Peyer's patch (tissue), 4 donors: ENCODE measurements around the gene KREMEN1. TPM values are rescaled to one million over a fixed set of nuclear protein-coding genes. Genes with fewer than 3 reads are reported as not detected.

Source experiments
- DNase-seq, 3 donors: peaks; one replicate each; pipeline ENCODE4 v3.0.0-alpha.2; 2017 to 2019
- H3K27ac ChIP-seq, 4 donors: fragments of 200-600 bp; sonication (generic); one replicate each; pipeline ENCODE4 v1.5.1; 2016 to 2019
- H3K27me3 ChIP-seq, 2 donors: fragments of 200-600 bp; sonication (generic); one replicate each; pipeline ENCODE4 v1.5.1; 2019
- H3K36me3 ChIP-seq, 3 donors: fragments of 200-600 bp; sonication (generic); one replicate each; pipeline ENCODE4 v1.5.1; 2016 to 2019
- H3K4me1 ChIP-seq, 4 donors: fragments of 200-600 bp; sonication (generic); one replicate each; pipeline ENCODE4 v1.5.1; 2016 to 2019
- H3K4me3 ChIP-seq, 4 donors: fragments of 200-600 bp; sonication (generic); 1 replicate in 3 of 4; 2 replicates in 1 of 4; pipeline ENCODE4 v1.5.1; 2016 to 2019; ENCODE audit warnings: mild to moderate bottlenecking in 1 of 4
- H3K9me3 ChIP-seq, 4 donors: fragments of 200-600 bp; sonication (generic); one replicate each; pipeline ENCODE4 v1.5.1; 2016 to 2019; ENCODE audit warnings: mild to moderate bottlenecking in 1 of 4
- POLR2A ChIP-seq, 2 donors: fragments of 450-650 bp; IDR thresholded peaks; one replicate each; pipeline ENCODE4 v1.5.1; 2017; ENCODE audit warnings: antibody characterized with exemption in 2 of 2, mild to moderate bottlenecking in 2 of 2, moderate library complexity in 2 of 2
- total RNA-seq, 4 donors: library from RNA; depleted of rRNA; stranded (reverse); fragments of >200 nt; gene quantifications; one replicate each; pipeline ENCODE4 v1.1.0, GENCODE V29; 2016
- TF ChIP-seq, protein P1 (sequence below), 6 experiments: fragments of 450-650 bp in 4 of 6; fragments of 200-600 bp in 2 of 6; sonication (generic) in 1 of 6; IDR thresholded peaks; one replicate each; pipeline ENCODE4 v1.5.1; 2017 to 2019; ENCODE audit warnings: antibody characterized with exemption in 6 of 6, mild to moderate bottlenecking in 3 of 6, moderate library complexity in 1 of 6

KREMEN1 gene
- total RNA-seq, 4 donors from 2014 or later: 8.2 to 32.2 (median 16.1) TPM

DNA sequence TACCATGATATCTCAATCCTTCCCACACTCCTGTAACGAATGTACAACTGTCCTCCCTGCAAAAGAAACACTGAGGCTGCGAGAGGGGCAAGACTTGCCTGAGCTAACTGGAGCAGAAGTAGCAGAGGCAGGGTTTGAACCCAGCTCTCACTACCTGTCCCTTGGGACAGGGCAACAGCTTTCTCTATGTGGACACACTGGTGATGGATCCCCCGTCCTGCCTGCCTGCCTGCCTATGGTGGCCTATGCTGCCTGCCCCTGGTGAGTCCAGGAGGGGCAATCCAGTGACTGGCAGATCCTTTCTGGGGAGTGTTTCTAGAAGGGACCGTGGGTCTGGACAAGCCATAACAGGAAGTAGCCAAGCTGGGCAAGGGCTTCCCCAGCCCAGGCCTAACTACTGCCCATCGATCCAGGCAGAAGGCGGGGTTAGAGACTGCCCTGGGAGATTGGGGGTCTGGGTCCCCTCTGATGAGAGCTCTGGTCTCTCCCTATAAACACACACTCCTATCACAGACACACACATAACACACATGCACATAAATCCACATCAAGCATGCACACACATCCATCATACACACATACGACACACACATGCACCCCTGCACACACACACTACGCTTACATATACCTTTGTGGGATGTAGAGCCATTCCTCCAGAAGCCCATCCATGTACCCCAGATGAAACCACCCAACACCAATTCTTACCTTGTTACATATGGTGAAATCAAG is 131.8 kb downstream of the KREMEN1 start:
- H3K4me1 ChIP-seq: peaks cover 0 to 19% (median 3%) of the 10 kb centered on the region in 4 donors
- H3K4me3 ChIP-seq: peak overlapping the region in 1 of 4 donors; percentile 62
- no peak for TF ChIP-seq POLR2A (IDR thresholded peaks at IDR 0.05)
- TF ChIP-seq, protein P1, sequence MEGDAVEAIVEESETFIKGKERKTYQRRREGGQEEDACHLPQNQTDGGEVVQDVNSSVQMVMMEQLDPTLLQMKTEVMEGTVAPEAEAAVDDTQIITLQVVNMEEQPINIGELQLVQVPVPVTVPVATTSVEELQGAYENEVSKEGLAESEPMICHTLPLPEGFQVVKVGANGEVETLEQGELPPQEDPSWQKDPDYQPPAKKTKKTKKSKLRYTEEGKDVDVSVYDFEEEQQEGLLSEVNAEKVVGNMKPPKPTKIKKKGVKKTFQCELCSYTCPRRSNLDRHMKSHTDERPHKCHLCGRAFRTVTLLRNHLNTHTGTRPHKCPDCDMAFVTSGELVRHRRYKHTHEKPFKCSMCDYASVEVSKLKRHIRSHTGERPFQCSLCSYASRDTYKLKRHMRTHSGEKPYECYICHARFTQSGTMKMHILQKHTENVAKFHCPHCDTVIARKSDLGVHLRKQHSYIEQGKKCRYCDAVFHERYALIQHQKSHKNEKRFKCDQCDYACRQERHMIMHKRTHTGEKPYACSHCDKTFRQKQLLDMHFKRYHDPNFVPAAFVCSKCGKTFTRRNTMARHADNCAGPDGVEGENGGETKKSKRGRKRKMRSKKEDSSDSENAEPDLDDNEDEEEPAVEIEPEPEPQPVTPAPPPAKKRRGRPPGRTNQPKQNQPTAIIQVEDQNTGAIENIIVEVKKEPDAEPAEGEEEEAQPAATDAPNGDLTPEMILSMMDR (IDR thresholded peaks at IDR 0.05): no peak
- no peaks in the 10 kb centered on the region for H3K9me3 ChIP-seq
- H3K36me3 ChIP-seq: no peaks in the 10 kb centered on the region
- no peaks in the 10 kb centered on the region for H3K27me3 ChIP-seq
- no peak for DNase-seq
- H3K27ac ChIP-seq: peak overlapping the region in 3 of 4 donors; percentile 20 to 62 (median 60)

DNA sequence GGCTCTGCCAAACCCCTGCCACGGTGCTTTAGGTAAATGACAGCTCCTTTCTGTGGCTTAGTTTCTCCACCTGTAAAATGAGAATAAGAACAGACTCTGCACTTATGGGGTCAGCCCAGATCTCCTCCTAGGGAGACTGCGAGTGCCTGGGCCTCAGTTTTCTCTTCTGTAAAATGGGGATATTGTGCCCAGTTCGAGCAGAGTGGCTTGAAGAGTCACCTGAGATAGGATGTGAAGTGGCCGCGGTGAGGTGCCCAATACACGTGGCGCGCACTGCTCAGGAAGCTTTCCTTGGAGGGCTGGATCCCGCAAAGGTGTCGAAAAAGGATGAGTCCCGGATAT is 132.4 kb downstream of the KREMEN1 start:
- Histone ChIP-seq H3K27me3 (no peaks in the 10 kb centered on the region), H3K4me1 (peaks cover 0 to 19% (median 3%) of the 10 kb centered on the region in 4 donors), H3K36me3 (no peaks in the 10 kb centered on the region), H3K27ac (peak overlapping the region in 3 of 4 donors; percentile 53 to 62 (median 60)), H3K9me3 (no peaks in the 10 kb centered on the region), H3K4me3 (peak overlapping the region; percentile 20 to 67 (median 54))
- TF ChIP-seq POLR2A (IDR thresholded peaks at IDR 0.05): no peak
- TF ChIP-seq, protein P1 (IDR thresholded peaks at IDR 0.05): no peak
- no peak for DNase-seq

DNA sequence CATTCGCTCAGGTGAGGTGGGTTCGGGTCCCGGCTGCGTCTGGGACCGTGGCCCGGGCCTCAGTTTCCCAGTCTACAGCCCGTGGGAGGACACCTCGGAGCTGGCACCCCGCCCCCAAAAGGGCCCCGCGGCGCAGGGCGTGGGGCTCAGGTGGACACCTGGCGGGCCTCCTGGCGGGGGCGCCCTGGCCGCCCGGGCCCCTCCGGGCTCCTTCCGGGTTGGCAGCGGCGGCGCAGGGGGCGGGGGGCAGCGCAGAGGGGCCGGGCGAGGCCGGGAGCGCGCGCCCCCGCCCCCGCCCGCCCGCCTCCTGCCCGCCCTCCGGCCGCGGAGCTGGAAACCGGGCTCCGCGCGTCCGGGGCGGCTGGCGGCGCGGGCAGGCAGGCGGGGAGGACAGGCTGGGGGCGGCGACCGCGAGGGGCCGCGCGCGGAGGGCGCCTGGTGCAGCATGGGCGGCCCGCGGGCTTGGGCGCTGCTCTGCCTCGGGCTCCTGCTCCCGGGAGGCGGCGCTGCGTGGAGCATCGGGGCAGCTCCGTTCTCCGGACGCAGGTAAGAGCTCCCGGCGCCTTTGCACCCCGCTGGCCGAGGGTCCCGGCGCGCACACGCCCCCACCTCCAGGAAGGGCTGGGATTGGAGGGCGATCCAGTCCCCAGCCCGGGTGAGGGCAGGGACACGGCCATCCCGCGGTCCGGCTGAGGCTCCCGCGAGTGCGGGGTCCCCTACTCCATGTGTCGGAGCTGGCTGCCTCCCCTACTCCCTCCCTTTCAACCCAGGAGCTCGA is 132.9 kb downstream of the KREMEN1 start, which contains the start of gene EMID1:
EMID1 (plus strand) TSS at position 303 of the 778 bp plus-strand sequence; CDS start at position 446, 143 bp downstream.
- TF ChIP-seq, protein P1 (IDR thresholded peaks at IDR 0.05): peak in 3 of 6 experiments; percentile 14 to 27 (median 24)
- TF ChIP-seq POLR2A (IDR thresholded peaks at IDR 0.05): no peak

DNA sequence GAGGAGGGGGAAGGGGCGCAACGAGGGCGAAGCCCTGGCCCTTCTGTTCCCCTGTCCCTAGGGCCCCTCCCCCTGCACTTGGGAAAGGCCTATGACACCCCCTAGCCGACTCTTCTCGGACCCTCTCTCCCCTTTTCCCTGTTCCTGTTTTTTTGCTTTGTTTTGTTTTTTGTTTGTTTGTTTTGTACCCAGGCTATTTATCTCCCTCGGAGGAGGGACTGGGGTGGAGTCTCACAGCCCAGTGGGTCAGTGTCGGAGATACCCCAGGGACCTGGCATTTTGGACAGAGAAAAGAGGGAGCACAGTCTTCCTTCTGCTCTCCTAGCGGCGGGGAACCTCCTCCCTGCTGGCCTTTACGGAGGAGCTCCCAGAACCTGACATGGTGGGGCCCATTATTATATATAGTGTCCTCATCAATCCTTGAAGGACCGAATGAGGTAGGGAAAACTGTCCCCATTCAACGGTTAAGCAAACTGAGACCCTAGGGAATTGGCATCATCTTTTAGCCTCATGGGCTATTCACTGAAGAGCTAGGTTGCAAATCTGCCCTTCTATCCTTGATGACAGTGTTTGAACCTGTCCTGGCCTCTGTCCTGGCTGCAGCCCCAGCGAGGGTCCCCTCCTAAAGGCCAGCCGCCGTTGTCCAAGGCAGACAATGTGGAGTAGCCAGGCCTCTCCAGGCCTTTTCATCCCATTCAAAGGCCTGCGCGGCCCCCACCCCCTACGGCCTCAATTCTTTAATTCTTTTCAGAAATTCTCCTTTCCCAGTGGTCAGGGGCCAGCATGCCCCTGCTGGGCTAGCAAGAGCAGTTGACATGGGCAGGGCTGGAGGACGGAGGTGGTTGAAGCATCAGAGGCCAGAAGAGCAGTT is 133.8 kb downstream of the KREMEN1 start:
- DNase-seq: no peak
- no peaks in the 10 kb centered on the region for H3K36me3 ChIP-seq
- TF ChIP-seq, protein P1 (IDR thresholded peaks at IDR 0.05): no peak
- no peak for TF ChIP-seq POLR2A (IDR thresholded peaks at IDR 0.05)
- H3K4me3 ChIP-seq: peak overlapping the region; percentile 42 to 67 (median 54)
- H3K9me3 ChIP-seq: no peaks in the 10 kb centered on the region
- H3K27ac ChIP-seq: peak overlapping the region in 2 of 4 donors; percentile 60 to 62
- H3K4me1 ChIP-seq: peaks cover 0 to 19% (median 3%) of the 10 kb centered on the region in 4 donors
- no peaks in the 10 kb centered on the region for H3K27me3 ChIP-seq

More for the DNA sequence above, 132.9 kb downstream of the KREMEN1 start, which contains the start of gene EMID1:
- peak within 1 kb of the TSS in 3 of 4 donors; percentile 60 to 62 (median 60) for H3K27ac ChIP-seq
- H3K36me3 ChIP-seq: no peaks in the 10 kb centered on the region
- H3K4me1 ChIP-seq: peaks cover 0 to 19% (median 3%) of the 10 kb centered on the region in 4 donors
- DNase-seq: peak in 1 of 3 donors; percentile 66
- H3K9me3 ChIP-seq: no peaks in the 10 kb centered on the region
- peak within 1 kb of the TSS; percentile 42 to 67 (median 54) for H3K4me3 ChIP-seq
- H3K27me3 ChIP-seq: no peaks in the 10 kb centered on the region

DNA sequence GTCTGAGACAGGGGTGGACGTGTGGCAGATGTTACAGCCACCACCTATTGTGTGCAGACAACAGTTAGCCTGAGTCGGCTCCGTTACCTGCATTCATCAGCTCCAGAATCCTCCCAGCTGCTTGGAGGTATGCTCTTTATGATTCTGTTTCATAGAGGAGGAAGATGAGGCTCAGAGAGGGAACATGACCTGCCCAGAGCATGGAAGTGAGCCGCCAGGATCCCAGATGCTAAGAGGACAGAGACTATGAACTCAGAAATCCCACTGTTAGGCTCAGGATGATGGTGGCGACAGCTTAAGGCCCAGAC is 134.4 kb downstream of the KREMEN1 start:
- H3K4me3 ChIP-seq: peak overlapping the region in 1 of 4 donors; percentile 62
- H3K4me1 ChIP-seq: peaks cover 0 to 14% (median 3%) of the 10 kb centered on the region in 4 donors
- no peaks in the 10 kb centered on the region for H3K27me3 ChIP-seq
- H3K9me3 ChIP-seq: no peaks in the 10 kb centered on the region
- H3K27ac ChIP-seq: no peak overlapping the region
- H3K36me3 ChIP-seq: no peaks in the 10 kb centered on the region
- TF ChIP-seq, protein P1 (IDR thresholded peaks at IDR 0.05): no peak
- TF ChIP-seq POLR2A (IDR thresholded peaks at IDR 0.05): no peak
- no peak for DNase-seq
